Measurements from ENCODE around the gene TMEM143. TPM values are rescaled to one million over a fixed set of nuclear protein-coding genes. Genes with fewer than 3 reads are reported as not detected.

The TMEM143 gene
- 2.4 and 4.4 TPM in 2 replicates for total RNA-seq (2014; rRNA removed; shearing (Covaris generic))
- polyA plus RNA-seq (2015; cell fraction: cytosol; rRNA removed): 5.3 and 8.7 TPM in 2 replicates
- polyA plus RNA-seq (2015; cell fraction: nucleus; rRNA removed): 15.2 and 25.3 TPM in 2 replicates

DNA sequence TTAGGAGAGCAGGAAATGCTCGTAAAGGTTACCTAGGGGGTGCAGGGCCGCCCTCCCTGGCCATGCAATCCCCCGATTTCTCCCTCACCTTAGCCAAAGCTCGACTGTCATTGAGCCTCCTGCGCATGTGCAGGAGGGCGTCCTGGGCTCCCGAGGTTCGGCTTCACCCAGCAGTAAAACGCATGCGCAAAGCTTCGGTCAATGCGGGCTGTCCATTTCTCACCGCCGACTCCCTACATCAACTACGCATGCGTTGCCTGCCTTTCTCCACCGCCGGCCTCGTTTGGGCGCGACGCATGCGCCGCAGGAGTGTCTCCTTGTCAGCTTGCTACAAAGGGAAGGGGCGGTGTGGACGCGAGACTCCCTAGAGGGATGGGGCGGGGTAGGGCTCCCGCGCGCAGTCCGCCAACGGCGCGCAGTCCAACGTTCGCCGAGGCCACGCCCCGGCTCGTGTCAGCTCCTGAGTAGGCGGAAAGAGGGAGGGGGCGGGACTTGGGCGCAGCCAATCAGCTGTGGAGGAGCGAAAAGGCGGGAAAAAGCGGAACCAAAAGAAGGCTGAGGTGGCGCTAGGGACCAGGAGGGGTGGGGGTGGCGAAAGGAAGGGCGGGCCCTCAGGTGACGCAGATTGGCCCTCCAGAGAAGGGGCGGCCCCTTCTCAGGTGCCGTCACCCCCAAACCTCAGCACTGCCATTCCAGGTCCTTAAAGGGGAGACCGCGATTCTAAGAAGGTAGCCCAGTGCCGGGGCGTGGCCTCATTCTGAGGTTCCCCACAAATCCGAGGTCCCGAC, at the start of gene TMEM143, which contains the start of gene SYNGR4:
TSS of gene TMEM143 (minus strand) at position 131 of the 788 bp plus-strand sequence. CDS start at position 111, 20 bp downstream.
TSS of gene SYNGR4 (plus strand) at position 558 of the 788 bp plus-strand sequence. CDS start 1,476 bp downstream, outside the sequence.
- peak; percentile 99 for DNase-seq (ENCODE audit: low read depth, low spot score)
- in situ Hi-C loops (cut with HindIII; ENCODE audit: low pct_unique_long_range_greater_than_20kb, low sequenced_read_pairs): no loop called here

DNA sequence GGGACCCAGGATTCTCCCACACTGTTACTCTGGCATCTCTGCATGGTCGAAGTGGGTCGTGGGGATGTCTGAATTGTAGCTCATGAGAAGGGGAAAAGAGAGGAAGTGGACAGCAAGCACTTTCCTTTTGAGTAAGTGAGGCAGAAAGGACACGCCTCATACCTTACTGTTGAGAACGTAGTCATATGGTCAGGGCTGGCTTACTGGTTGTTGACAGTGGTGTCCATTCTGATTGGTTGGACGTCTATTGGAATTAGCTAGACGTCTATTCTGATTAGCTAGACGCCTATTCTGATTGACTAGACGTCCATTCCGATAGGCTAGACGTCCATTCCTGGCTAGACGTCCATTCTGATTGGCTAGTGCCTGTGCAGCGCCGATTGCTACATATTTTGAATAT, 42.1 kb upstream of the TMEM143 start:
- in situ Hi-C loops (cut with HindIII; ENCODE audit: low pct_unique_long_range_greater_than_20kb, low sequenced_read_pairs): no loop called here
- no peak for DNase-seq (ENCODE audit: low read depth, low spot score)

DNA sequence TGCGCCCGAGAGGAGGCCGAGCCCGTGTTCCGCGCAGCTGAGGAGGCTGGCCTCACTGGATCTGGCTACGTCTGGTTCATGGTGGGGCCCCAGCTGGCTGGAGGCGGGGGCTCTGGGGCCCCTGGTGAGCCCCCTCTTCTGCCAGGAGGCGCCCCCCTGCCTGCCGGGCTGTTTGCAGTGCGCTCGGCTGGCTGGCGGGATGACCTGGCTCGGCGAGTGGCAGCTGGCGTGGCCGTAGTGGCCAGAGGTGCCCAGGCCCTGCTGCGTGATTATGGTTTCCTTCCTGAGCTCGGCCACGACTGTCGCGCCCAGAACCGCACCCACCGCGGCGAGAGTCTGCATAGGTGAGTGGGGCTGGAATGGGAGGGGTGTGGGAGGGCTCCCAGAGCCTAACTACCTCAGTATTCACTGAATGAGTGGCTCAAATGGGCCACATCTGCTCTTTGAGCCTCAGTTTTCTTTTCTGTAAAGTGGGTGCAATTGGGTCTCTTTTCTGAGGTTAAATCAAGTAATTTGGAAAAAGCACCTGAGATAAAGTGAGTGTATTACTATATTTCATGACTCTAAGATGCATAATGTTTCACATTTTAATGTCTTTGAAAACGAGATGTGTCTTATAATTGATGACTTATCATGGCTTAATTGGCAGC, 41.4 kb upstream of the TMEM143 start:
- no peak for DNase-seq (ENCODE audit: low read depth, low spot score)
- in situ Hi-C loops (cut with HindIII; ENCODE audit: low pct_unique_long_range_greater_than_20kb, low sequenced_read_pairs): no loop called here

DNA sequence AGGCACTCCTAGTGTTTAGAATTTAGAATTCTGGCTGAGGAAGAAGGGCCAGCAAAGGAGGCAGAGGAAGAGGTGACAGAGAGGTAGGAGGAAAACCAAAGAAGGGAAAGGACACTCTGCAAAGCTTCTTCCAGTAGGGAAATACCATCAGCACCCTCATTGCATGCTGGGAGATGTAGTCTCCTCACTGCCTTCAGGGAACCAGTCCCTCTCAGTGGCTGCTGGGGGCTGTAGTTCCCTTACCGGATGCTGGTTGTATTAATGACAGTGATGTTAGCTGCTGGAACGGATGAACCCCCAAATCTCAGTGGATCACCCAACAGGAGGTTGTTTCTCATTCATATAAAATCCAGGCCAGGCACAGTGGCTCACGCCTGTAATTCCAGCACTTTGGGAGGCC, 39.9 kb upstream of the TMEM143 start:
- DNase-seq (ENCODE audit: low read depth, low spot score): peak; percentile 86
- in situ Hi-C loops (cut with HindIII; ENCODE audit: low pct_unique_long_range_greater_than_20kb, low sequenced_read_pairs): no loop called here

DNA sequence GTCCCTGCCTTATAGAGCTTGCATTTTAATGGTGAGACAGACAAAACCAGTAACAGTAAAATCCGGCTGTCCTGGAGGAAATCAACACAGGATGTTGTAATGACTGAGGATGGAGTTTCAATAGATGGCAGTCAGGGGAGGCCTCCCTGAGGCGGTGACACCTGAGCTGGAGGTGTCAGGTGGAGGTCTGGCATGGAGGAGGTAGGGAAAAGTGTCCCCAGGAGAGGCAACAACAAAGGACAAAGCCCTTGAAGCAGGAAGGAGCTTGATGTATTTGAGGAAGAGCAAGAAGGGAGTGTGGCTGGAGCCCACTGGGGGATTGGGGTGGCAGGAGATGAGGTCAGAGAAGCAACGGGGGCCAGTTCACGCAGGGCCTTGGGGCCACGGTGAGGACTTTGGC, 37.5 kb upstream of the TMEM143 start:
- DNase-seq (ENCODE audit: low read depth, low spot score): no peak
- in situ Hi-C loops (cut with HindIII; ENCODE audit: low pct_unique_long_range_greater_than_20kb, low sequenced_read_pairs): no loop called here

DNA sequence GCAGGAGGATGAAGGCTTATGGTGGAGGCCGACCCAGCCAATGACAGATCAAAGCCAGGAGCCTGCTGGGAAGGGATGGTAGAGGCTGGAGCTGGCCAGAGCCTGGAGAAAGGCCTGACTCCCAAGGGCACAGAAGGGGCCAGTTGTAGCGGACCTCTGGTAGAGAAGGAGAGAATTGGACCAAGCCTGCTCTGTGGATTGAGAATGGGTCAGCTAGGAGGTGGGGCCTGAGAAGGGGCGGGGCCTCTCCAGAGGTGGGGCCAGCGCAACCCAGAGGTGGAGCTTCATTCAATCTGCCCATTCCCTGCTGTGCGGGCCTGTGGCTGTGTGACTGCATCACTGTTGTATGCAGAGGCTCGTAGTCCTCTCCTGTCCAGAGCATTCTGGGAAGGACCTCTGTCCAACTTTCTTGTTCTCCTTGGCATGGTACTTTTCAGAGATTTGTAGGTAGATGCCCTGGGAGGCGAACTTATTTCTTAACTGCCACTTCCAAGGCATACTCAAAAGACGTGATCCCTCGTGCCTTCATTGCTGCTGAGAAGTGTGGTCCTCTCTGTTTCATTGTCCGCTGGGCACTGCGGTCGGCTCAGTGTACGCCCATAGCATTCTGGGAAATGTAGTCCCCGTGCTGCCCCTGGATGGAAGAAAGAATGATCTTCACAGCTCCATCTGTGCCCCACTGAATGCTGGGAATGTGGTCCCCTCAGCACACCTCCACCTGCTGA, 36.4 kb upstream of the TMEM143 start:
- DNase-seq (ENCODE audit: low read depth, low spot score): peak; percentile 77
- in situ Hi-C loops (cut with HindIII; ENCODE audit: low pct_unique_long_range_greater_than_20kb, low sequenced_read_pairs): no loop called here

DNA sequence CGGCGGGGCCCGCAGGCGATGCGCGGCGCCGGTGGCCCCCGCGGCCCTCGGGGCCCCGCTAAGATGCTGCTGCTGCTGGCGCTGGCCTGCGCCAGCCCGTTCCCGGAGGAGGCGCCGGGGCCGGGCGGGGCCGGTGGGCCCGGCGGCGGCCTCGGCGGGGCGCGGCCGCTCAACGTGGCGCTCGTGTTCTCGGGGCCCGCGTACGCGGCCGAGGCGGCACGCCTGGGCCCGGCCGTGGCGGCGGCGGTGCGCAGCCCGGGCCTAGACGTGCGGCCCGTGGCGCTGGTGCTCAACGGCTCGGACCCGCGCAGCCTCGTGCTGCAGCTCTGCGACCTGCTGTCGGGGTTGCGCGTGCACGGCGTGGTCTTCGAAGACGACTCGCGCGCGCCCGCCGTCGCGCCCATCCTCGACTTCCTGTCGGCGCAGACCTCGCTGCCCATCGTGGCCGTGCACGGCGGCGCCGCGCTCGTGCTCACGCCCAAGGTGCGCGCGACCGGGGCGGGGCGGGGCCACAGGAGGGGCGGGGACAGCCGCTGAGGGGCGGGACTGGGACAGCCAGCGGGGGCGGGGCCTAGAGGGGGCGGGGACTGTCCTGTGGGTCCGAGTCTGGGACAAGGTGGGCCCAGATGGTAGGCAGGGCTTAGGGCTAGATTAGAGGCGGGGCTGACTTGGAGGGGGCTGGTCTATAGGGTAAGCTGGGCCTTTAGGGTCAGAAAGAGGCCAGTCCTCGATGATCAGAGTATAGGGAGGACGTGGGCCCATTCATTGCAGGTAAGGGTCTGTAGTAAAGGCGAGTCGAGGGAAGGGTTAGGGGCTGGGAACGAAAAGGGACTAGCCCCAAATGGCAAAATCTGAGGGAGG, 34.9 kb upstream of the TMEM143 start:
- DNase-seq (ENCODE audit: low read depth, low spot score): peak; percentile 59
- in situ Hi-C loops (cut with HindIII; ENCODE audit: low pct_unique_long_range_greater_than_20kb, low sequenced_read_pairs): no loop called here

DNA sequence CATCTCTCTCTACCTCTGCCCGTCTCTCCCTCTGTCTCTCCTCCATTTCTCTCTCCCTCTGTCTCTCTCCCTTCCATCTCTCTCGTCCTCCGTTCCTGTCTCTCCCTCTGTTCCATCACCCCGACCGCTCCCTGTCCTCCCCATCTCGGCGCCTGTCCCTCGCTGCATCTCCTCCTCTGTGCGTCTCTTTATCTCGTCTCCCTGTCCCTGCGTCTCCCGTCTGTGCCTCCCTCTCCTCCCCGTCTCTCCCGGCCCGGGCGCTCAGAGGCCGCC, 34.3 kb upstream of the TMEM143 start:
- in situ Hi-C loops (cut with HindIII; ENCODE audit: low pct_unique_long_range_greater_than_20kb, low sequenced_read_pairs): no loop called here
- DNase-seq (ENCODE audit: low read depth, low spot score): no peak

DNA sequence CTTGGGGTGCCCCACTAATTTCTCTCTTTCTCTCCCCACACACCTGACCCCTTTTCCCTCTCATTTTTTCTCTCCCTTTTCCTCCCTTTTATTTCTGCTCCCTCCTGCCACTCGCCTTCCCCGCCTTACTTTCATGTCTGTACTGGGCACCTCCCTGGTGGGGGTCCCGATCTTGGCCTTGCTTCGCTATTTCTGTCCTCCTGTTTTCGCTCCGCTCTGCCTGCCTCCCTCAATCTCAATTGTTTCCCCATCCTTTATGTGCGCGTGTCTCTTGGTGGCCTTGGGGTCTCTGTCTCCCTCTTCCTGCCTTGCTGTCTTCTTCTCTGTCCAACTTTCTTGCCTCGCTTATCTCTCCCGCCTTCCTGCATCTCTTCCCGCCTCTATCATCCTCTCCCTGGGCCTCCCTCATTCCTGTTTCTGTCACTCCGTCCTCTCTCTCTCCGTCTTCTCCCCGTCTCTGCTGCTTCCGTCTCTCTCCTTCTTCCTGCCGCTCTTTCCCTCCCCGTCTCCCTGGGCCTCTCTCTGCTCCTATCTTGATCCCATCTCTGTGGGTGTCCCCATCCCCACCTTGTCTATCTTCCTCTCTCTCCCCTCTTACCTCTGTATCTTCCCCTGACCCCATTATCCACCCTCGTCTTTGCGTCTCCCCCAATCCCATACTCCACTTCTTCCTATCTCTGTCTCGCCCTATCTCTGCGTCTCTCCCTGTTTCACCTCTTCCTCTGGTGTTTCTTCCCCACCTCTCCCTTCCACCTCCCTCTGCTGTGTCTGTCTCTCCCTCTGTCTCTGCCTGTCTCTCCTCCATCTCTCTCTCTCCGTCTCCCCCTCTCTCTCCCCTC, 33.7 kb upstream of the TMEM143 start:
- no peak for DNase-seq (ENCODE audit: low read depth, low spot score)
- in situ Hi-C loops (cut with HindIII; ENCODE audit: low pct_unique_long_range_greater_than_20kb, low sequenced_read_pairs): no loop called here

DNA sequence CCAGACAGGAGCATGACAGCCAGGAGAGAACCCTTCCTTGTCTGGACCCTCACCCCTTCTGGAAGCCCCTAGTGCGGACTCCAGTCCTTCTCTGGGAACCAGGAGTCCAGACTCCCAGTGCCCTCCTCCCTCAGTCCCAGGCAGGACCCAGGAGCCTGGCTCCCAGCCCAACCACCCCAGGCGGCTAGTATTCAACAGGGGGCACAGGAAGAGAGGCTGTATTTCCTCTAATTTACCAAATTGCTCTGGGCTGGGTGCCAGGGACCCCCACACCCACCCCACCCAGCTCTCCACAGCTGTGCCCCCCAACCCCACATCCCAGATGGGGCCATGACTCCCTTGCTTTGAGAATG, 33.1 kb upstream of the TMEM143 start:
- in situ Hi-C loops (cut with HindIII; ENCODE audit: low pct_unique_long_range_greater_than_20kb, low sequenced_read_pairs): no loop called here

DNA sequence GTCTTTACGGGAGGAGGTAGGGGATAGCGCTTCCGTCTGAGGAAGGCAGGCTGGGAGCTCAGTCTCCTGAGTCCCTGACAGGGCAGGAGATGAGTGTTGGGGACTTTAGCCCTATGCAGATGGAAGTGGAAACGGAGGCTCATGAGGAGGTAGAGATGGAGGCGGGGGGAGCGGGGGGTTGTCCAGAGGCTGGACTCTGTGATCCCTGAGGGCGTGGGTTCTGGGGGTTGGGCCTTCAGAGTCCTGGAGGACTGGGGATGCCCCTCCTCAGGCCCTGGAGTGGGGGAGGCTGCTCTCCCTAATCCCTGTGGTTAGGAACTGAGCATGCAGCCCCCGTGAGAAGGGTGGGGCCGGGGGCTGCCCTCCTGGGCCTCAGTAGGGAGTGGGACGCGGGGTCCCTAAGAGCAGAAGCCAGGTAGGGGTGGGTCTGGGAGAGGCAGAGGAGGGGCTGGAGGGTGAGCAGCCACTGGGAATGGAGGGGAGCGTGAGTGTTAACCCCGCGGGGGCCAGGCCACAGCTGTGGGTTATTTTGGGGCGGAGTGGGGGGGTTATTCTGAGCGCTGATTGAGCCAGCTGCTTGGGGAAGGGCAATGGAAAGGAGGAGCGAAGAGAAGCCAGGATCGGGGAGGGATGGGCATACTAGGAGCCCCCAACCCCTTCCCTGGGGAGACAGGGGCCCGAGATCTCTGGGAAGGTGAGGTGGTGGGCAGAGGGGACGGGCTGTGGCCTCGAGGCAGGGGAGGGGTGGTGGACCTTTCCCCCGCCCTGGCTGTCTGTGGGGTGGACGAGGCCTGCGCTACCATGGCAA, 32.5 kb upstream of the TMEM143 start:
- in situ Hi-C loops (cut with HindIII; ENCODE audit: low pct_unique_long_range_greater_than_20kb, low sequenced_read_pairs): no loop called here
- no peak for DNase-seq (ENCODE audit: low read depth, low spot score)

More for the DNA sequence above, 33.1 kb upstream of the TMEM143 start:
- DNase-seq (ENCODE audit: low read depth, low spot score): no peak

DNA sequence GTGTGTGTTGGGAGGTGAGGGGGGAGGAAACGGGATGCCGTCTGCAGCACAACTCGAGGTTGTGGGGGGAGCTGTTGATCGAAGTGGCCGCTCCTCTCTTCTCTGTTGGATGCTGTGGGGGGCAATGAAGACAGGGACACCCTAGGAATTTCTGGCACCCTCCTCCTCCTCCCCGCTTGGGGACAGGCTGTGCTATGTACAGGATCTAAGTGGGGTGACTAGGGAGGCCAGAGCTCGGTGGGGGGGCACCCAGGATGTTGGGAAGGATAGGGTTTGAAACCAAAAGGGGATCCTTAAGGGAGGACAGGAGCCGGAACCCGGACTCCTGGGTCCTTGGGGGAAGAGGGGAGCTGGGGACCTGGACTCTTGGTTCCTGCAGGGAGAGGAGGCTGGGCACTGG, 31.8 kb upstream of the TMEM143 start:
- in situ Hi-C loops (cut with HindIII; ENCODE audit: low pct_unique_long_range_greater_than_20kb, low sequenced_read_pairs): no loop called here
- no peak for DNase-seq (ENCODE audit: low read depth, low spot score)

DNA sequence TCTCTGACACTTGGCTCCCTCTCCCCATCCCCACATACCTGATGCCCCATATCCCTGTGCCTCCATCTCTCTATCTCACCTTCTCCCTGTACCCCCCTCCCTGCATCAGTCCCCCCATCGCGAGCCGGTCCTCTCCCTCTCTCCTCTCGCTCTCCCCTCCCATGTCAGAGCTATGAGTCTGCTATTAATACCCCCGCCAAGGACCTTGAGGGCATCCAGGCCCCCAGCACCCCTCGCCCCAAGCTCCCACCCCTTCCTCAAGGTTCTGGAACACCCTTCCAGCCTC, 31.4 kb upstream of the TMEM143 start:
- in situ Hi-C loops (cut with HindIII; ENCODE audit: low pct_unique_long_range_greater_than_20kb, low sequenced_read_pairs): no loop called here
- no peak for DNase-seq (ENCODE audit: low read depth, low spot score)

DNA sequence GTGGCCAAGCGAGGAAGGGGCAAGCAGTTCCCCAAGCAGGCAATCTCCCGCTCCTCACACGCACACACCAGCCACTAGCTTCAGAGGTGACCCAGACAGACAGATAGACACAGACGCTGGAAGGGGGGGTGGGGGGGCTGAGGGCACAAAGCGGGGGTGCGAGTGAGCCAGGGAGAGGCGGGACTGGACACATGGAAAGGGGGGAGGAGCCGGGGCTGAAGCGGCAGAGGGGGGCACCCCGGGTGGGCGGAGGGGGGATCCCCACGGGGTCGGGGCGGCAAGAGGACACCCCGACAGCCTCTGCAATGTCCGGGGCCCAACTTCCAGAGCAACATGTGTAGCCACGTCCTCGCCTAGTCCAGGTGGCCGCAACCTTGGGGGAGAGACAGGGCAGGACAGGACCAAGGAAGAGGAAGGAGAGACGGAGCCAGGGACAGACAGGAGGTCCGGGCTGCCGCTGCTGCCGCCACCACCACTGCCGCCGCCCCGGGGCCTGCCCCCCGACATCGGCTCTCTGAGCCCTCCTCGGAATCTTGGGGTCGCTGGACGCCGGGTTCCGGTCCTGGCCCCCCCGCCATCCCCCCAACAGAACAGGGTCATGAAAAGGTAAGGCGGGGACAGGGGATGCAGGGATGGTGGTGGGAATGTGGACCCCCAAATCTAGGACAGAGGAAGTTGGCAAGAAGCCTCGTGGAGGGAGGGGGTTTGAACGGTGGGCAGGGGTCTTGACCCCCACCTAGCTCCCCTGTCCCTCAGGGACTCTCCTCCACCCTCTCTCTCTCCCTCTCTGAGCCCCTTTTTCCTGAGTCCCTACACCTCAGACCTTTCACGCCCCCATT, 30.8 kb upstream of the TMEM143 start:
- no peak for DNase-seq (ENCODE audit: low read depth, low spot score)
- in situ Hi-C loops (cut with HindIII; ENCODE audit: low pct_unique_long_range_greater_than_20kb, low sequenced_read_pairs): no loop called here

DNA sequence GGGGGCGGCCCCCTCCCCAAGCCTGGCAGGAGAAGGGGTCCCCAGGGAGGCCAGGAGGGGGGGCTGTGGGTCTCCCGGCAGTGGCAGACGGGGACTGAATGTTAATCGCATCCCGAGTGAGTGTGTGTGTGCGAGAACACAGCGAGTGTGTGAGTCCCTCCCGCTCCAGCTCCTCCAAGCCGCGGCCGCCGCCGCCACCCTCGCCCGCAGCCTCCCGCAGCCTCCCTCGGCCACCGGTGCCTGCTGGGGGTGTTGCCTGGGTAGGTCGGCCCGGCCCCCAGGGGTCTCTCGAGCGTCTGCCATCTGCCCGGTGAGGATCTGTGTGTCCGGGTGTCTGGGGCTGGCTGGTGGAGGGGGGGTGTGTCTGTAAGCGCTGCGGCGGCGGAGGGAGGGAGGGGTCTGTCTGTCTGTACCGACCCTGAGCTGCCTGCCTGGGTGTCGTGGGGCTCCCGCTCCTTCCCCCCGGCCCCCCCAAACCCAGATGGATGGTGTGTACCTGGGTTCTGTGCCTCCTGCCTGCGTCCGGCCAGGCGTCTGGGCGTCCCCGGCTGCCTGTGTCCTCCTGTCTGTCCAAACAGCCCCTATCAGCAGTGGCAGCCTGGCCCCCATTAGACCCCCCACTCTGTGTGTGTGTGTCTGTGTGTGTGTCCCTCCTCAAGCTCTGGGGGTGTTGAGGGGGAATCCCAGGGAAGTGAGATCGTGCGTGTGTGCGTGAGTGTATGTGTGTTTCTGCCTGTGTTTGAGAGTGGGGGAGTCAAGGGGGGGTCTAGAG, 30.0 kb upstream of the TMEM143 start, which contains the start of gene GRIN2D:
TSS of gene GRIN2D (plus strand) at position 110 of the 772 bp plus-strand sequence. CDS start 4,725 bp downstream, outside the sequence.
- in situ Hi-C loops (cut with HindIII; ENCODE audit: low pct_unique_long_range_greater_than_20kb, low sequenced_read_pairs): no loop called here
- no peak for DNase-seq (ENCODE audit: low read depth, low spot score)
